GM19099 (cell line): ENCODE results near the gene MFSD1.

Source experiments
- POLR2A ChIP-seq: IDR thresholded peaks from 3 replicates; pipeline ENCODE4 v1.6.1; 2011; ENCODE audit warnings: low read depth; ENCODE audit not compliant: insufficient read length; ENCODE audit errors: extremely low read depth

MFSD1 gene

DNA sequence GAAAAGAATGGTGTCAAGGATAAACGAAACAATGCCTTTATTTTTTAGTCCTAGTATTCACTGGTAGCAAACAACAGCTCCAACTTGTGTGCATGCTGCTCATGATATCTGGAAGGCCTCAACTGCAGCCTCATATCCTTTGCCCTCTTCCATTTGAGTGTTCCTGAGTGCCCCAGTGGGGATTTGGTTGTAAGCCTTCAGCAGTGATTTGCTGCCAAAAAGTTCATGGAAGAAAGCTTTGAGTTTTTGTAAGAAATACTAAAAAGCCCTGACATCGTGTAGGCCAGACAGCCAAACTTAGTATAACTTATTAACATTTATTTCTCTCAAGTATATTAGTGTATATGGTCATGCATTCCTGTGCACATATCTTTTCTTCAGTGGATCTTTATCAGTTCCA lies 30.0 kb downstream of the MFSD1 start:
- no peak for TF ChIP-seq POLR2A

DNA sequence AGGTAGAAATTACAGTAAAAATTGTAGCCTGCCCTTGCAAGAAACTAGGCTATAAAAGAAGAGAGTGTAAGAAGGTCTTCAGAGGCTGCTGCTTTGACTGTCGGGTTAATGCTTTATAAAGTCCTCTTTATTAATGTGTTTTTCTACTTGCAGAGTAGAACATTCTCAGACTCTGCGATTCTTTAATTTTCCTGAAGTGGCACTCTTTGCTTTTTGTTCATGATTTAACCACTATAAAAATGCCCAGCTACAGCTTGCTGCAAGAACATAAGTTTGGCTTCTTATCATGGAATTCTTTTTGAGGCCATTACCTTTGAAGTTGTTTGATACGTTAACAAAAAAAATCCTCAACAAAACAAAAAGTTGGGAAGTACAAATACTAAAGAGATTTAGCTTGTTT lies 33.8 kb downstream of the MFSD1 start:
- TF ChIP-seq POLR2A = no peak

DNA sequence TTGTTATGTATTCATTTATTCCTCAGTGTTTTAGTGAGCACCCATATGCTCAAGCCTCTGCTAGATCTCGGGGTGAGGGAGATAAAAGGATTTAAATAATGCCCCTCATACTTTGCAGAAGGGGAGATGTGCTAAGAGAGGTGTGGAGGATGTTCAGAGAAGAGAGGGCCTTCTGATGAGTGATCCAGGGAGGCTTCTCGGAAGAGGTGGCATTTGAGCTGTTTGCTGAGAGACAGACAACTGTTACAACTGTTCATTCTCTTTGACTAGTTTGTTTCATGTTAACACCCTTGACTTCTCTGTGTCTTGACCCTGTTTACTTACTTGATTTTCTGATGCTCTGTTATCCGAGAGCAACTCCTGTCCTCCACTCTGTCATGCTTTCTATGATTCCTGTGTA lies 34.5 kb downstream of the MFSD1 start:
- no peak for TF ChIP-seq POLR2A

GRCh38 chr3:158837240-158837639 lies 35.4 kb downstream of the MFSD1 start:
- no peak for TF ChIP-seq POLR2A

- no peak for TF ChIP-seq POLR2A
Measured at GRCh38 chr3:158839966-158840365, 38.1 kb downstream of the MFSD1 start.

- no peak for TF ChIP-seq POLR2A
Measured at GRCh38 chr3:158841387-158841786, 39.5 kb downstream of the MFSD1 start.

- no peak for TF ChIP-seq POLR2A
Measured at GRCh38 chr3:158842976-158843375, 41.1 kb downstream of the MFSD1 start.

GRCh38 chr3:158845765-158846350 lies 44.0 kb downstream of the MFSD1 start:
- no peak for TF ChIP-seq POLR2A

DNA sequence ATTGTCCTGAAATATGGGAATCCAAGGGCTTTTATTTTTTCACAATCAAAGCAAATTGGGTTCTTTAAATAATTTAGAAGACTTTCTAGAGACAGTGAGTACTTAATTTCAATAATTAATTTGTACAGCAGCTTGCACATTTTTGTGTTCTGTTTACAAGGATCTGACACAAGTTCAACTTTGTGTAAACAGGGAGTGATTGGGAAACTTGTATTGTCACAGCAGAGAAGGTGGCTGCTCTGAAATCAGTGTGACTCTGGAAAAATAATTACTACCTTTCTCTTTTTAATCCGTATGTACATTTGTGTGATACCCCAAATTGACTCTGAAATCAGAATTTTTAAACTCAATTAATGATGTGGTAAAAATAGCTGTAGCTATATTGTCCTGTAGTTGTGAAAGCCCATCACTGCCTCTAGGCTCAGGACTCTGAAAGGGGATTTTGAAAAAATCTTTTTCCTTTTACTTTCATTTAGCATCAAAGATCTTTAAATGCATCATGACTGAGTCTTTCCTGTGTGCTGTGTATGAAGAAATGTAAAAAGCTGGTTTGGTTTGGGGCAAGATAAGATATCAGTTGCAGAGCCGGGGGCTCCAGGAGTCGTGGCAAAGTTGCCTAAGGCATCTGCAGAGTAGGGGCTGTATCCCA lies 45.1 kb downstream of the MFSD1 start:
- no peak for TF ChIP-seq POLR2A

GRCh38 chr3:158847452-158847821 lies 45.6 kb downstream of the MFSD1 start:
- no peak for TF ChIP-seq POLR2A

- no peak for TF ChIP-seq POLR2A
Measured at GRCh38 chr3:158847885-158848284, 46.0 kb downstream of the MFSD1 start.

GRCh38 chr3:158849757-158850156 lies 47.9 kb downstream of the MFSD1 start:
- no peak for TF ChIP-seq POLR2A

DNA sequence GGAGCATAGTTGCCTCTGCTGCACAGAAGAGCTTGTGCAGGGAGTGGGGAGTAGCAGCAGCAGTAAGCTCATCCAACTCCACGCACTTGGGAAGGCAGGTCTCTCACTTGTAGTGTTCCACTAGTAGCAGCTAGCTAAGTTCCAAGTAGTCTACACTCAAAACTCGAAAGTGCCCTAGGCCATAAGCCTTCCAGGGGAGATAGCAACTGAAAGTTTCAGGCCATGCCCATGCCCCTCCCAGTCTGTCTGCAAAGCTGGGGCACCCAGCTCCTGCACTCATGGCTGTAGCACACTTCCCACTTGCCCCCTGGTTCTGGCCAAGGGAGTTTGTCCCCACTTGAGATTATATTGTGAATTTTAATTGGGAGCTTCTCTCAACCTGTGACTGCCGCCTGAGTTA lies 57.5 kb downstream of the MFSD1 start:
- no peak for TF ChIP-seq POLR2A

- TF ChIP-seq POLR2A = no peak
Measured at GRCh38 chr3:158863247-158863646, 61.4 kb downstream of the MFSD1 start.

DNA sequence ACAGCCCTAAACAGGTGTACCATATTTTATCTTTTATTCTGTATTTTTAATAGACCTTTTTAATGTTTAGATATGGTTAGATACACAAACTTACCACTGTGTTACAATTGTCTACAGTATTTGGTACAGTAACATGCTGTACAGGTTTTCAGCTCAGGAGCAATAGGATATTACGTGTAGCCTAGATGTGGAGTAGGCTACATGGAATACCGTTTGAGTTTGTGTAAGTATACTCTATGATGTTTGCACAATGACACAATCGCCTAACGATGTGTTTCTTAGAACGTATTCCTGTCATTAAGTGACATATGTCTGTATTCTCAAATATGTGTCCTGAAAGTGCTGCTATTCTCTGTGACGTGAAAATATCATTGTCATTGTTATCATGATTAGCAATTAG lies 62.6 kb downstream of the MFSD1 start:
- no peak for TF ChIP-seq POLR2A

DNA sequence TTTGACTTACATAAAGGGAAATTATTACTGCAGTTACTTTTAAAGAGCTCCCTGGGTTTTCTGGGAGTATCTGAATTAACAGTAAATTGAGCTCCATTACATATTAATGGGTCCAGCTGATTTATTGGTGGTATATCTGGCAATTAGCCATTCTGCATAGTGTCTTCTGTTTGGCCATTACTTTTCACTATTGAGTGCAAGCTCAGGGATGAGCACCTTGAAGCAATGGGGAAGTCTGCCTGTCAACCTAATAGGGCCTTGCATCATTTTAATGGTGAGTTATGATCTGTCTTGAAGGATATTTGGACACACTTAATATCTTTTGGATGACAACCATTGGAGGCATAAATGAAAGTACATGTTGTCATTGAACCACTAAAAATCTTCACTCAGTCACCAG lies 73.8 kb downstream of the MFSD1 start:
- TF ChIP-seq POLR2A = no peak
